ENCODE results near the gene KCNQ1.

GRCh38 chr11:2883979-2884815, 439.4 kb downstream of the KCNQ1 start:
- TF ChIP-seq CTCF (IDR thresholded peaks at IDR 0.05; ENCODE audit: borderline replicate concordance, extremely low read depth, low read length, poor library complexity, severe bottlenecking): no peak
- no peak for TF ChIP-seq EZH2 (IDR thresholded peaks at IDR 0.05; ENCODE audit: borderline replicate concordance, low read depth, low read length, severe bottlenecking)
